ACC112 (cell line): ENCODE data around the gene MPHOSPH9.

ENCODE experiments used
- H2AFZ ChIP-seq: fragments of 200-600 bp; sonication (generic); one replicate; pipeline ENCODE4 v1.6.0; 2017; ENCODE audit warnings: antibody characterized with exemption, low read length; ENCODE audit not compliant: unreplicated experiment
- H3K27ac ChIP-seq: fragments of 200-600 bp; sonication (generic); 2 replicates; pipeline ENCODE4 v1.5.1; 2014; ENCODE audit warnings: low read depth, mild to moderate bottlenecking, antibody characterized with exemption, low read length, moderate library complexity
- H3K27me3 ChIP-seq: fragments of 200-600 bp; sonication (generic); 2 replicates; pipeline ENCODE4 v1.6.1; 2014; ENCODE audit warnings: mild to moderate bottlenecking, antibody characterized with exemption, low read length, moderate library complexity, mixed read lengths; ENCODE audit not compliant: insufficient read depth
- H3K36me3 ChIP-seq: fragments of 200-600 bp; sonication (generic); 2 replicates; pipeline ENCODE4 v1.6.1; 2016; ENCODE audit warnings: mild to moderate bottlenecking, antibody characterized with exemption, low read length, moderate library complexity, mixed read lengths; ENCODE audit not compliant: insufficient read depth
- H3K4me1 ChIP-seq: fragments of 200-600 bp; sonication (generic); one replicate; pipeline ENCODE4 v1.6.1; 2016; ENCODE audit warnings: low read length, mixed read lengths; ENCODE audit not compliant: insufficient read depth, unreplicated experiment, control insufficient read depth
- H3K4me3 ChIP-seq: fragments of 200-600 bp; sonication (generic); 2 replicates; pipeline ENCODE4 v1.5.1; 2014; ENCODE audit warnings: mild to moderate bottlenecking, low read depth, low read length
- H3K79me2 ChIP-seq: fragments of 200-600 bp; sonication (generic); one replicate; pipeline ENCODE4 v1.6.0; 2016; ENCODE audit warnings: low read length; ENCODE audit not compliant: control insufficient read depth, unreplicated experiment, insufficient read depth

MPHOSPH9 gene

DNA sequence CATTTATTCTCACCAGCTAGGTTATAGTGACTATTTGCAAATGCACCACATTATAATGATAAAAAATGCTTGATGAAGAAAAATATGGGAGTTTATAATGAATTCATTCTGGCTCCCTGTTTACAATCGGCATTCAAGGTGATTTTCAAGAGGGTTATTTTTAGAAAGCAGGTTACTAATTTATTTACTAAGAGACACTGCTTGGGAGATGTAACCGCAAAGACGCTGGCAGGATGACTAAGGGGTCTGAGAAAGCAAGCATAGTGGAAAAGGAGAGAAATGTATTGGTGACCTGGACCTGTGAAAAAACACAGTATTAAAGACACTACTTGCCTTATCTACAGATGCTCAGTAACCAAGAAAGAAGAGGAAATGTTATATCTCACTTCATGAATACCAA, 68.7 kb downstream of the MPHOSPH9 start:
- H3K4me1 ChIP-seq = no peaks in the 10 kb centered on the region
- H3K36me3 ChIP-seq = peaks cover 11% of the 10 kb centered on the region; the same call in 1 of the 2 replicates
- no peaks in the 10 kb centered on the region for H3K79me2 ChIP-seq
- no peak overlapping the region for H3K27ac ChIP-seq
- no peak overlapping the region for H3K4me3 ChIP-seq
- no peak overlapping the region for H2AFZ ChIP-seq
- H3K27me3 ChIP-seq = no peaks in the 10 kb centered on the region

DNA sequence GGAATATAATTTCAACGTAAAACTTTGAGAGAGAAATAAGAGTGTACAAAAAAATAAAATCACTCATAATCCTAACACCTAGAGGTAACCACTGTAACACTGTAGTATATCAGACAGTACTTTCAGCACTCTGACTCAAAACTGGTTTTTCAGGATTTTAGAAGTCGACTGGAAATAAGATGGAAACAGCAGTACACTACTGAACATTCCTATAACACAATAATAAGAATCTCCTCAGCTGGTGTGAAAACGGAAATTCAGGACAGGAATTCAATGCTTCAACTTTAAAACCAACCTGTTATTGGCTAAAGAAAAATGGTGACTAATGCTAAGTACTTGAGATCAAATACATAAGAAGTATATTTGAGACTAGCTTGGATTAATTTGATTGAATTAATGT, 69.7 kb downstream of the MPHOSPH9 start:
- Histone ChIP-seq H3K27me3 (no peaks in the 10 kb centered on the region), H3K36me3 (peaks cover 11% of the 10 kb centered on the region; the same call in 1 of the 2 replicates), H3K4me3 (no peak overlapping the region), H3K79me2 (no peaks in the 10 kb centered on the region), H2AFZ (no peak overlapping the region), H3K4me1 (no peaks in the 10 kb centered on the region), H3K27ac (no peak overlapping the region)

DNA sequence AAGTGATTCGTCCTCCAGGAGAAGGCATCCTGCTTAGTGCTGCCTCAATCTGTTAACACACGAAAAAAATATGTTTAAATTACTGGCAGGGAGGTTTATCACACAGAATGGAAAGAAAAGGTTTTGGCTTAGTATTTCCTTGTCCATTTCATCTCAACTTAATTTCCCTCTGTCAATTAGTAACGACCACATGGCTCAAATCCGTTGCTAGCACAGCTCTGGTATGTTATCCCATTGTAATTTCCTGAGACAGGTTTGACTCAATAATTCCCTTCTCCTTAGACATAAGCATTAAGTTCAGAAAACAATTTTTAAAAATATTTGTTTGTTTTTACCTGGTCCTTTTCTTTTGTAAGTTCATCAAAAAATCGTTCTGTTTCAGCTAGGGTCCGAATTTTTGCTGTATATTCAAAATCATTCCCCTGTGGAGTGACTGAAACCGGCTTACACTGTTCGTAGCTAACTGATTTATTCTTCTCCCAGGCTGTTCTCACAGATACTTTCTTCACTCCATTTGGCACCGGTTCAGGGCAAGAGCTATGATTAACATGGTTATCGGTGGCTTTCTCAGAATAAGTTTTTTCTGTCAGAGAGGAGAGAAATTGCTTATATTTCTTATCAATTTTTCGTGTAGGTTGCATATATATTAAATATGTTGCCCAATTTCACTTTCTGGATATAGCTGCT, 72.0 kb downstream of the MPHOSPH9 start:
- H3K4me1 ChIP-seq = no peaks in the 10 kb centered on the region
- H3K27ac ChIP-seq = no peak overlapping the region
- no peaks in the 10 kb centered on the region for H3K27me3 ChIP-seq
- peaks cover 11% of the 10 kb centered on the region for H3K36me3 ChIP-seq
- H2AFZ ChIP-seq = no peak overlapping the region
- no peaks in the 10 kb centered on the region for H3K79me2 ChIP-seq
- no peak overlapping the region for H3K4me3 ChIP-seq

DNA sequence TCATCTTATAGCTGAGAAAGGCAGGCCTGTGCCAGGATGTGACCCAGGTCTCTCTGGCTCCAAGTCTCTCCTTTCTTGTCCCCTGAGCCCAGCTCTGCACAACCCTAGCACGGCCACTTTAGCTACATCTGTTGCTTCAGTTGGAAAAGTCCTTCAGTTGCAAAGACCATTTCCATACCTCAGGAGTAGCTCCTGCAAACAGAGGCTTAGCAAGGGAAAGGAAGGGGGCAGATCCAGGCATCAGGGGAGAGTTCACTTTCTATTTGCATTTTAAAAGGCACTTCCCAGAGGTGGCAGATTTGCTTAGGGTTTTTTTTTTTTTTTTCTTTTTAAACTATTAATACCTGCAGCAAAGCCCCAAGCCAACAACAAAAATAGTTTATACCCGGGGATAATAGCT, 79.0 kb downstream of the MPHOSPH9 start:
- H3K79me2 ChIP-seq = peaks cover 10% of the 10 kb centered on the region
- H3K27ac ChIP-seq = no peak overlapping the region
- no peak overlapping the region for H2AFZ ChIP-seq
- no peaks in the 10 kb centered on the region for H3K27me3 ChIP-seq
- H3K4me1 ChIP-seq = peaks cover 15% of the 10 kb centered on the region
- no peaks in the 10 kb centered on the region; the same call in 1 of the 2 replicates for H3K36me3 ChIP-seq
- H3K4me3 ChIP-seq = no peak overlapping the region

DNA sequence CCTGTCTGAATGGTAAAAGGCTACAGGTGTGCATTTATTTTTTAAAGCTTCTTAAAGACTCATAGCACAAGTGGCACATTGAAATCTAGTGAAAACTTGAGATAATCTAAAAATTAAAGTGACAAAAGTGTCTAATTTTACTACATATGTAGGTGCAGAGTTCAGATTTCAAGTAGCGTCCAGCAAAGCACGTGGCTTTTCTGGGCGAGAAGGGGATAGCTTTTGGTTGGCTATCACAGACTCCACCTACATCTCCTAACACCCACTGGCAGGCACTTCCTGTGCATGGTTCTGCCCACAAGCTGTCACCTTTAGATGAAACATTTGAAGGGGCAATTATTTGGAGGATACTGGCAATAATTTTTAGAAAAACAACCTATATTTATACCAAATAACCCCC, 80.1 kb downstream of the MPHOSPH9 start:
- Histone ChIP-seq H3K4me3 (no peak overlapping the region), H3K36me3 (no peaks in the 10 kb centered on the region; the same call in 1 of the 2 replicates), H3K4me1 (peaks cover 15% of the 10 kb centered on the region), H3K27me3 (no peaks in the 10 kb centered on the region), H2AFZ (no peak overlapping the region), H3K27ac (no peak overlapping the region), H3K79me2 (peaks cover 11% of the 10 kb centered on the region)

DNA sequence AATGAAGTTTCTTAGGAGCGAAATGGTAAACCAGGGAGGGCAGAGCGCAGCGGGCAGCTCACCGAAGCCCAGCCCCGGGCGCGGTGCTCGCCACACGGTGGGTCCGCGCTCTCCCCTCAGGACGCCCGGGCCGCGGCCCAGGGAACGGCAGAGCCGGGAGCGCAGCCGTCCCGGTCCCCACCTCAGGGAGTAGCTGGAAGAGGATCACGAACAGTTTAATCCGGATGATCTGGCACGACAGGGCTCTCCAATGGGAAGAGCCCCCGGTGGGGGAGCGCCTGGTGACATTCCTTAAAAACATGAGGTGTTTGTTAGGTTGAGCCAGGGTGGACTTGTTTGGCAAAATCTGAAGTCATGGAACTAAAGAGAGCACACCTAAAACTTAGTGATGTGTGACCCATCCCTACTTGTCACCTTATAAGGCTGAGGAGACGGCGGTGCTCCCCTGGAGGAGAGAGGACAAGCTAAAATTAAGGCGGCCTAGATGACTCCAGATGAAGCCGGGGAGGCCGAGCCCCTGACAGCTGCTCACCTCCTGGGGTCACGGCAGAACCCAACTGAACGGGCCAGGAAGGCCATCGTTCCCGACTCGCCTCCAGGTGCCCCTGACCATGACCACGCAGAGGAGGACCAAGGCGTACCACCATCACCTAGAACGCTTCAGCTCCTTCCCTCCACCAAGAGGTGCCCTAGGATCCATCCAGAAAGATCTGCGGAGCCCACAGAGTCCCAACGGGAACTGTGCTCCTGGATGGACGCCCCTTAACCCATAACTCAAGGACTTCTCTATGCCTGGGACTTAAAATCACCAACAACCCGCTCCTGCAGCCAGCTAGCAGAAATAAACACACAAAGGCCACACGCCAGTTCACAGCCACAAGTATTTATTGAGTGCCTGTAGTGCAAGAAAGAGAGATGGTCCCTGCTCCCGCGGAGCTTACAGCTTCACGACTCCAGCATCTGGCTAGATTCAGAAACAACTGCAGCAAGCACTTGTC, 81.2 kb downstream of the MPHOSPH9 start:
- no peaks in the 10 kb centered on the region; the same call in 1 of the 2 replicates for H3K36me3 ChIP-seq
- H3K4me1 ChIP-seq = peaks cover 15% of the 10 kb centered on the region
- H3K27me3 ChIP-seq = no peaks in the 10 kb centered on the region
- H3K27ac ChIP-seq = no peak overlapping the region
- peak overlapping the region; percentile 95 for H2AFZ ChIP-seq
- H3K79me2 ChIP-seq = peaks cover 15% of the 10 kb centered on the region
- H3K4me3 ChIP-seq = peak overlapping the region; percentile 93

DNA sequence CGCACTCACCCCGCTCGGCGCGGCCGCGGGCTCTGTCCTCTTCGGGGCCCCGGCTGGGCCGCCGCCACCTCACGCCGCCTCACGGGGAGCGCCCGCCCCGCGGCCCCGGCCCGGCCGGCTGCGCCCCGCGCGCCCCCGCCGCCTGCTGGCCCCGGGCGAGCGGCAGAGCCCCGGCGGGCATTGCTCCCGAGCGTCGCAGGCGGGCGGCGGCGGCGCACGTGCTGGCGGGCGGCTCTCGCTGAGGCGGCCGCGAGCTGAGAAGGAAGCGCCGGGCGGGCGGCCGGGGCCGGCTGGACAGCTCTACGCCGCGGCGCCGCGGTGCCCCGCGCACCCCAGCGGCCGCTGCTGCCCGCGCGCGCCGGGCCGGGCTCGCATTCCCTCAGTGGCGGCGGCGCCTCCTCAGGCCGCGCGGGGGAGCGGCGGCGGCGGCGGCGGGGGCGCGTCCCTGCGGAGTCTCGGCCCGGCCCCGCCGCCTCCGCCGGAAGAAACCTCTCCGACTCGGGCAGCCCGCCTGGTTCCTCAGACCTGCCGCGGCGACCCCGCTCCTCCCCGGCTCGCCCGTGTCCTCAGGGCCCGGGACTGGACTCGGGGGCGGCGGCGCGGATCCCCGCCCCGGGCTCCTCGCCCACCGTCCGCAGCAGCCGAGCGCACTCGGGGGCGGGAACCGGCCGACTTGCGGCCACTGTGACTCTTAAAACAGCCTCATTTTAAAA, 82.0 kb downstream of the MPHOSPH9 start, which contains the start of gene PITPNM2:
TSS of gene PITPNM2 (minus strand) at position 347 of the 713 bp plus-strand sequence. CDS start 116,500 bp downstream, outside the sequence.
- Histone ChIP-seq H3K36me3 (no peaks in the 10 kb centered on the region), H3K27ac (no peak within 1 kb of the TSS), H3K79me2 (peaks cover 16% of the 10 kb centered on the region), H2AFZ (peak within 1 kb of the TSS; percentile 95), H3K4me3 (peak within 1 kb of the TSS; percentile 93), H3K4me1 (peaks cover 15% of the 10 kb centered on the region), H3K27me3 (no peaks in the 10 kb centered on the region)

DNA sequence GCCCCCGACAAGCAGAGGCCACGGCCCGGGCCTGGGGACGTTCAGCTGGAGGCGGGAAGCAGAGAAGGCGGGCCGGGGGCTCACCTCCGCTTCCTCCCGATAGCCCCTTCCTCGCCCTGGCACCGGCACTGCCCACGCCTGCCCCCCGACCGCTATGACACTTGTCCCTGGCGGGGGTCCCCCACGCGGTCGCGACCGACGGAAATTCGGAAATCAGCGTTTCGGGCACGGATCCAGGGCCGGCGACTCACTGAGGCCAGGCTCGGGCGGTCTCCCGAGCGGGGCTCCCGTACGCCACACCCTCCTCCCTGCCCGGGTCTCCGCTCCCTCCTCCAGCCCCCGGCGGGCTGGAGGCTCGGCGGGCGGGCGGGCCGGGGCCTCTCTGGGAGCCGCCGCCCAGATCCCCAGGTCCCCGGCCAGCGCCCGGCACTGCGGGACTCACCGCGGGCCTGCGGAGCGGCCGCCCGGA, 82.6 kb downstream of the MPHOSPH9 start:
- Histone ChIP-seq H3K79me2 (peaks cover 19% of the 10 kb centered on the region), H3K27me3 (no peaks in the 10 kb centered on the region), H3K4me1 (peaks cover 15% of the 10 kb centered on the region), H2AFZ (peak overlapping the region; percentile 7), H3K36me3 (no peaks in the 10 kb centered on the region), H3K4me3 (peak overlapping the region; percentile 87), H3K27ac (no peak overlapping the region)

DNA sequence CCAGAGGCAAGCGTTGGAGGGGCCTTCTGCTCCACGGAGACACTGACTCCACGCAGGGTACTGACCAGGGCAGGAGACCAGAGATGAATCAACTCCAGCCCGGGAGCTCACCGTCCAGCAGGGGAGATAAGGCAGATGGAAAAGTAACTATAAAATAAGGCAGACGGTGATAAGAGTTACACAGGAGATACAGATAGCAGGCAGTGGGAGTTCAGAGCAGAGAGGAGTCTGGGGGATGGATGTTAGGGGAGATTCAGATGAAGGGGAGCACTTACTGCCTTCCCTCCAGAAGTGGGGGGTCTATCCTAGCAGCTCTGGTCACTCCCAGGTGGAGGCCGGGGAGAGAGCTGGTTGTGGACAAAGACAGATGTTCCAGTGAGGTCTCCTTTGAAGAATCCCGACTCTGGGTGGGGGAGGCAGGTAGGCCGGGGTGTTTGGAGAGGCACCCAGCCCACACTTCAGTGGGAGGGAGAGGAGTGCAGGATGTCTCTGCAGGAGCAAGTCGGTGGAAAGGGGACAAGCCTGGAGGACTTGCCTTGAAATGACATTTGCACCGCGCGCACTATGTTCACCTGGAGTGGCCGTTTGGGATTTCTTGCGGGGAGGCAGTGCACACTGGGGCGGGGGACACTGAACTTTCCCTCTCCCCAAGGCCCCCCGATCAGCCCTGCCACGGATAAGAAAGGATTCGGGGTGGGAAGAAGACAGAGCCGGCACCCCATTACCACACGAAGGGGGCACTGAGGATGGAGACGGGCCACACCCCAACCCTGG, 83.3 kb downstream of the MPHOSPH9 start:
- Histone ChIP-seq H3K4me1 (peaks cover 15% of the 10 kb centered on the region), H2AFZ (peak overlapping the region; percentile 7), H3K27me3 (no peaks in the 10 kb centered on the region), H3K36me3 (no peaks in the 10 kb centered on the region), H3K79me2 (peaks cover 19% of the 10 kb centered on the region), H3K27ac (no peak overlapping the region), H3K4me3 (peak overlapping the region; percentile 87)
